Measurements from ENCODE around the gene SERPINA5. TPM values are rescaled to one million over a fixed set of nuclear protein-coding genes. Genes with fewer than 3 reads are reported as not detected.

The SERPINA5 gene
- total RNA-seq, 1 experiment from 2014 or later, result 3.0 TPM

GRCh38 chr14:94559638-94560290 is 21.5 kb upstream of the SERPINA5 start (continued):
- TF ChIP-seq CTCF (IDR thresholded peaks at IDR 0.05 in 2 of 3, conservative IDR thresholded peaks at IDR 0.05 in 1 of 3; ENCODE audit: borderline replicate concordance in 1 of 3, insufficient read depth in 1 of 3, low read depth in 2 of 3, low read length in 2 of 3) (no peak), ATF3 (IDR thresholded peaks at IDR 0.05) (no peak), JUND (IDR thresholded peaks at IDR 0.05) (no peak), ZBTB33 (IDR thresholded peaks at IDR 0.05; ENCODE audit: extremely low read depth, insufficient replicate concordance, low read length) (no peak), SIN3A (IDR thresholded peaks at IDR 0.05; ENCODE audit: low read depth) (no peak), CEBPB (IDR thresholded peaks at IDR 0.05; ENCODE audit: low read depth) (no peak), ELF1 (IDR thresholded peaks at IDR 0.05; ENCODE audit: borderline replicate concordance, low read depth) (no peak), POLR2AphosphoS5 (IDR thresholded peaks at IDR 0.05; ENCODE audit: low read depth, low read length) (no peak)

- Histone ChIP-seq H3K9me3 (ENCODE audit: control insufficient read depth in 1 of 2, insufficient read depth in 1 of 2, low read depth in 1 of 2, low read length in 2 of 2) (no peaks in the 10 kb centered on the region), H3K4me1 (ENCODE audit: control insufficient read depth in 1 of 2, insufficient read depth in 2 of 2, low read length in 2 of 2) (no peaks in the 10 kb centered on the region), H3K9me2 (ENCODE audit: insufficient read depth) (no peaks in the 10 kb centered on the region), H3K27me3 (ENCODE audit: insufficient read depth, low read length) (no peaks in the 10 kb centered on the region), H3K4me3 (replicated peaks in 1 of 2; ENCODE audit: low read depth in 1 of 2, low read length in 2 of 2) (no peak overlapping the region), H3K27ac (ENCODE audit: low read depth, low read length) (no peak overlapping the region), H3K36me3 (ENCODE audit: control insufficient read depth in 1 of 2, insufficient read depth in 2 of 2, low read length in 2 of 2) (no peaks in the 10 kb centered on the region), H3K4me2 (ENCODE audit: low read length) (no peak overlapping the region), H3K9ac (ENCODE audit: low read length) (no peak overlapping the region), H3K79me2 (ENCODE audit: insufficient read depth, low read length) (no peaks in the 10 kb centered on the region), H4K20me1 (ENCODE audit: insufficient read depth) (no peaks in the 10 kb centered on the region), H2AFZ (ENCODE audit: low read depth, low read length, poor library complexity, severe bottlenecking) (no peak overlapping the region)
- no TSS peak for BruUV-seq (replicated peaks)
- POLR2A ChIA-PET, result interaction anchor here (0.6 kb wide), 1 partner anchor 41 kb away, joined by 4 read pairs; no protein-coding TSS in a partner anchor
- no peak for ATAC-seq
- no peak for DNase-seq (ENCODE audit: low read depth, low spot score)
- RAD21 ChIA-PET (ENCODE audit: low non-redundant PET in 1 of 2, low total read pairs in 2 of 2, uncharacterized antibody in 2 of 2, unreplicated experiment in 2 of 2), result no interaction called here
- CTCF ChIA-PET, result interaction anchor here (0.6 kb wide), 1 partner anchor 10 kb away, joined by 3 read pairs; no protein-coding TSS in a partner anchor
- intact Hi-C loops (cut with micrococcal nuclease), result no loop called here
- TF ChIP-seq TCF7L2 (IDR thresholded peaks at IDR 0.05; ENCODE audit: borderline replicate concordance, extremely low read depth, insufficient read depth, insufficient read length), result no peak
- no peak for TF ChIP-seq EGR1 (IDR thresholded peaks at IDR 0.05; ENCODE audit: low read depth)
- no peak for TF ChIP-seq MAX (IDR thresholded peaks at IDR 0.05)
- no peak for TF ChIP-seq CBX3 (IDR thresholded peaks at IDR 0.05; ENCODE audit: low read depth)
- TF ChIP-seq POLR2AphosphoS5 (IDR thresholded peaks at IDR 0.05; ENCODE audit: low read depth, low read length), result no peak
- no peak for TF ChIP-seq EZH2 (IDR thresholded peaks at IDR 0.05)
- no peak for TF ChIP-seq CTCF (IDR thresholded peaks at IDR 0.05 in 2 of 3, conservative IDR thresholded peaks at IDR 0.05 in 1 of 3; ENCODE audit: borderline replicate concordance in 1 of 3, insufficient read depth in 1 of 3, low read depth in 2 of 3, low read length in 2 of 3)
- no peak for TF ChIP-seq EZH2phosphoT487 (IDR thresholded peaks at IDR 0.05; ENCODE audit: borderline replicate concordance)
- TF ChIP-seq ELF1 (IDR thresholded peaks at IDR 0.05; ENCODE audit: borderline replicate concordance, low read depth), result no peak
- TF ChIP-seq ZNF274 (IDR thresholded peaks at IDR 0.05; ENCODE audit: low read depth, low read length), result no peak
- TF ChIP-seq JUND (IDR thresholded peaks at IDR 0.05), result no peak
- TF ChIP-seq ZFX (IDR thresholded peaks at IDR 0.05), result no peak
- no peak for TF ChIP-seq ATF3 (IDR thresholded peaks at IDR 0.05)
- no peak for TF ChIP-seq SIN3A (IDR thresholded peaks at IDR 0.05; ENCODE audit: low read depth)
- no peak for TF ChIP-seq RAD21 (IDR thresholded peaks at IDR 0.05; ENCODE audit: low read depth)
These were observed 20.9 kb upstream of the SERPINA5 start for GRCh38 chr14:94560291-94560665.
